Right hindlimb (tissue), 1 donor: ENCODE data around the gene AKT1.
"Not testable (repeated sequence)": the region's sequence is repeated elsewhere in the genome, so short reads cannot be mapped to it uniquely, and the experiment has no call there.

Experiments
- DNase-seq: peaks from one replicate; pipeline ENCODE4 v3.0.0-alpha.2; 2018

Gene AKT1

GRCh38 chr14:104751539-104752422 lies 43.8 kb downstream of the AKT1 start:
- no peak for DNase-seq

GRCh38 chr14:104750753-104751057 lies 44.8 kb downstream of the AKT1 start:
- DNase-seq = not testable (repeated sequence)

GRCh38 chr14:104750056-104750752 lies 45.3 kb downstream of the AKT1 start:
- no peak for DNase-seq

- DNase-seq = peak; percentile 66
Measured at GRCh38 chr14:104749111-104749649, 46.4 kb downstream of the AKT1 start.

- no peak for DNase-seq
Measured at GRCh38 chr14:104747876-104748275, 47.7 kb downstream of the AKT1 start.

- DNase-seq = no peak
Measured at GRCh38 chr14:104746934-104747481, 48.5 kb downstream of the AKT1 start.

GRCh38 chr14:104746071-104746545 lies 49.4 kb downstream of the AKT1 start:
- DNase-seq = no peak

GRCh38 chr14:104745431-104745830 lies 50.1 kb downstream of the AKT1 start:
- no peak for DNase-seq

- DNase-seq = no peak
Measured at GRCh38 chr14:104744484-104744883, 51.1 kb downstream of the AKT1 start.

- DNase-seq = no peak
Measured at GRCh38 chr14:104743461-104744380, 51.8 kb downstream of the AKT1 start.

GRCh38 chr14:104742586-104743455 lies 52.7 kb downstream of the AKT1 start:
- no peak for DNase-seq

GRCh38 chr14:104741803-104742251 lies 53.7 kb downstream of the AKT1 start:
- DNase-seq = no peak

- DNase-seq = no peak
Measured at GRCh38 chr14:104741108-104741802, 54.3 kb downstream of the AKT1 start.

- no peak for DNase-seq
Measured at GRCh38 chr14:104739546-104740516, 55.7 kb downstream of the AKT1 start.

GRCh38 chr14:104739026-104739425 lies 56.5 kb downstream of the AKT1 start:
- DNase-seq = no peak

- no peak for DNase-seq
Measured at GRCh38 chr14:104738375-104739019, 57.1 kb downstream of the AKT1 start.

GRCh38 chr14:104735830-104736642 lies 59.5 kb downstream of the AKT1 start:
- peak; percentile 83 for DNase-seq
